Upper lobe of left lung (tissue), 4 donors: ENCODE results near the gene CHMP2A.

Experiments
- CTCF ChIP-seq, 6 experiments: fragments of 450-650 bp in 4 of 6; fragments of 200-600 bp in 2 of 6; sonication (generic) in 2 of 6; IDR thresholded peaks; one replicate each; pipeline ENCODE4 v1.5.1; 2016 to 2019; ENCODE audit warnings: antibody characterized with exemption in 6 of 6
- POLR2AphosphoS5 ChIP-seq, 2 donors: sonication (generic); formaldehyde crosslinking; IDR thresholded peaks; one replicate each; pipeline ENCODE4 v1.5.1; 2017; ENCODE audit warnings: antibody characterized with exemption in 2 of 2

DNA sequence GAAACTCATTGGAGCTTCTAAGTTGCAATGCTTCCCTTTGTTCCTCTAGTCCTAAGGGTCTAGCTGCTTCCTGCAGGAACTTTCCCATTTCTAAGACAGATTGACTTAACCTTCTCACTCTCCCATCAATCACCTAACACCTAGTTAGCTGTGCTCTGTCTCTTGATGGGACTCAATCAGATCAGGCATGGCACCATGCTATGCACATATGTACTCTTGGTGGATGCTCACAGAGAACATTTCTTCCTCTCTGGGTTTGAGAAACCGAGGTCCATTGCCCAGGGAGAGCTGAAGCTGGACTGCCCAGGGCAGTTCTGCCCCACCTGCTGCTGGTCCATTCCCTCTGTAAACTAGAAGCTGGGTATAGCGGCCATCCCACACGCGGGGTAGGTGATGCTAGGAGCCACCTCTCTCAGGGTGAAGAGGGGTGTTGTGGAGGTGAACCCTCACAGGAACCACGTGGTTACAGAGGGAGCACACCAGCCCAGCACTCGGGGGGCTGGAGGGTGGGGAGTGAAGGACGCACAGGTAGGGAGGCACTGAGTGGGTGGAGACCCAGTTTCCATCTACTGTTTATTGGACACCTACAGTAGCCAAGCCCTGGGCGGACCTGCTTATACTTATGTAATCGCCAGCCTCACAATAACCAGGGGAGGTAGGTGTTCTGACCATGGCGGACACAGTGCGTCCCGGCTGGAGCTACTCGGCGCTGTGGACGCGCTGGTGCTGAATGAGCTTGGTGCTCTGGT lies 6.6 kb upstream of the CHMP2A start:
- TF ChIP-seq POLR2AphosphoS5 (IDR thresholded peaks at IDR 0.05) (no peak), CTCF (IDR thresholded peaks at IDR 0.05) (no peak)
